IMR-90 (cell line): ENCODE results near the gene MARCHF6. TPM values are rescaled to one million over a fixed set of nuclear protein-coding genes. Genes with fewer than 3 reads are reported as not detected.

Experiments used
- ATAC-seq: fragments of 200-7000 bp; cut with Tn5 transposase; 2 replicates; pipeline ENCODE4 v1.9.1; 2020; ENCODE audit warnings: low read depth, mild to moderate bottlenecking, moderate library complexity
- BruUV-seq: library from RNA; stranded (reverse); fragments of 400-500 nt; replicated peaks from 2 replicates; lab custom pipeline; 2021; lab: Mats Ljungman, UMichigan
- CTCF ChIA-PET: fragments of 300-600 bp; formaldehyde crosslinking; extraction: SDS; loops from one replicate; lab custom pipeline; 2021; ENCODE audit warnings: antibody characterized with exemption; lab: Yijun Ruan, JAX
- POLR2A ChIA-PET: fragments of 300-600 bp; sonication (Branson Sonifier 250); formaldehyde crosslinking; loops from one replicate; lab custom pipeline; 2022; ENCODE audit warnings: antibody characterized with exemption; ENCODE audit not compliant: unreplicated experiment; lab: Charles Lee
- DNase-seq: peaks from one replicate; pipeline ENCODE4 v3.0.0; 2013
- H2AFZ ChIP-seq: replicated peaks from 2 replicates; pipeline ENCODE3; 2013; ENCODE audit warnings: low read length, mild to moderate bottlenecking; ENCODE audit not compliant: poor library complexity
- H2AK5ac ChIP-seq: 2 replicates; pipeline ENCODE4 v1.6.1; 2013; ENCODE audit warnings: low read depth, low read length, inconsistent platforms
- H2AK9ac ChIP-seq: replicated peaks from 2 replicates; pipeline ENCODE3; 2013; ENCODE audit warnings: mild to moderate bottlenecking, low read depth, low read length, moderate library complexity; ENCODE audit not compliant: poor library complexity
- H2BK120ac ChIP-seq: 2 replicates; pipeline ENCODE4 v1.6.1; 2013; ENCODE audit warnings: low read depth, low read length, inconsistent platforms
- H2BK15ac ChIP-seq: 3 replicates; pipeline ENCODE4 v1.6.1; 2013; ENCODE audit warnings: low read depth, low read length, inconsistent platforms
- H2BK20ac ChIP-seq: 2 replicates; pipeline ENCODE4 v1.6.1; 2013; ENCODE audit warnings: low read depth, mild to moderate bottlenecking, inconsistent platforms, low read length, moderate library complexity
- H2BK5ac ChIP-seq: 2 replicates; pipeline ENCODE4 v1.6.1; 2013; ENCODE audit warnings: mild to moderate bottlenecking, low read depth, low read length, inconsistent platforms; ENCODE audit not compliant: poor library complexity, severe bottlenecking
- H3K14ac ChIP-seq: replicated peaks from 2 replicates; pipeline ENCODE4 v1.6.1; 2013; ENCODE audit warnings: low read depth, low read length, inconsistent platforms
- H3K18ac ChIP-seq: 2 replicates; pipeline ENCODE4 v1.6.1; 2013; ENCODE audit warnings: low read depth, low read length, control low read depth
- H3K23ac ChIP-seq: 2 replicates; pipeline ENCODE4 v1.6.1; 2013; ENCODE audit warnings: low read depth, low read length, inconsistent platforms
- H3K27ac ChIP-seq: 2 replicates; pipeline ENCODE4 v1.5.1; 2013; ENCODE audit warnings: mild to moderate bottlenecking, control low read depth, low read length; ENCODE audit not compliant: insufficient read depth
- H3K27me3 ChIP-seq: 2 replicates; pipeline ENCODE4 v1.6.1; 2013; ENCODE audit warnings: low read length; ENCODE audit not compliant: control insufficient read depth, insufficient read depth
- H3K36me3 ChIP-seq: 2 replicates; pipeline ENCODE4 v1.6.1; 2013; ENCODE audit warnings: low read length, mixed read lengths; ENCODE audit not compliant: control insufficient read depth, insufficient read depth
- H3K4ac ChIP-seq: 2 replicates; pipeline ENCODE4 v1.6.1; 2013; ENCODE audit warnings: low read depth, low read length, inconsistent platforms
- H3K4me1 ChIP-seq: 2 replicates; pipeline ENCODE4 v1.6.1; 2013; ENCODE audit warnings: low read length, mixed read lengths; ENCODE audit not compliant: control insufficient read depth, insufficient read depth
- H3K4me2 ChIP-seq: 2 replicates; pipeline ENCODE4 v1.6.1; 2013; ENCODE audit warnings: low read depth, mild to moderate bottlenecking, control low read depth, low read length, moderate library complexity
- H3K4me3 ChIP-seq: 2 replicates; pipeline ENCODE4 v1.5.1; 2013; ENCODE audit warnings: low read depth, mild to moderate bottlenecking, control low read depth, low read length, moderate library complexity; ENCODE audit not compliant: insufficient read depth
- H3K56ac ChIP-seq: 2 replicates; pipeline ENCODE4 v1.6.1; 2013; ENCODE audit warnings: low read length, inconsistent platforms; ENCODE audit not compliant: insufficient read depth; ENCODE audit errors: extremely low read depth
- H3K79me1 ChIP-seq, 2 experiments: 2 replicates each; pipeline ENCODE4 v1.6.1; 2013; ENCODE audit warnings: low read length in 2 of 2, inconsistent platforms in 1 of 2, low read depth in 1 of 2
- H3K9ac ChIP-seq: 2 replicates; pipeline ENCODE4 v1.6.1; 2013; ENCODE audit warnings: low read depth, low read length, control low read depth
- H3K9me1 ChIP-seq: 2 replicates; pipeline ENCODE4 v1.6.1; 2013; ENCODE audit warnings: low read length, inconsistent platforms; ENCODE audit not compliant: insufficient read depth
- H3K9me3 ChIP-seq: 2 replicates; pipeline ENCODE4 v1.6.1; 2013; ENCODE audit warnings: low read length; ENCODE audit not compliant: control insufficient read depth, insufficient read depth
- H4K20me1 ChIP-seq: 2 replicates; pipeline ENCODE4 v1.6.1; 2013; ENCODE audit warnings: low read length, inconsistent platforms; ENCODE audit not compliant: insufficient read depth
- H4K5ac ChIP-seq: 2 replicates; pipeline ENCODE4 v1.6.1; 2013; ENCODE audit warnings: mild to moderate bottlenecking, low read depth, low read length, control low read depth
- H4K8ac ChIP-seq, 2 experiments: 2 replicates each; pipeline ENCODE4 v1.6.1; 2013; ENCODE audit warnings: low read depth in 2 of 2, low read length in 2 of 2, control low read depth in 1 of 2, inconsistent platforms in 1 of 2
- H4K91ac ChIP-seq: 2 replicates; pipeline ENCODE4 v1.6.1; 2013; ENCODE audit warnings: low read depth, low read length, inconsistent platforms; ENCODE audit not compliant: insufficient read depth
- CEBPB ChIP-seq: IDR thresholded peaks from 2 replicates; pipeline ENCODE4 v1.6.1; 2012; ENCODE audit warnings: low read depth, low read length, improper control_type of control experiment
- FOS ChIP-seq: fragments of 150-350 bp; IDR thresholded peaks from 2 replicates; pipeline ENCODE4 v1.6.1; 2016; ENCODE audit warnings: low read depth, low read length
- MAZ ChIP-seq: IDR thresholded peaks from 2 replicates; pipeline ENCODE4 v1.6.1; 2012; ENCODE audit warnings: low read depth, mild to moderate bottlenecking, low read length, improper control_type of control experiment, moderate library complexity, borderline replicate concordance
- MXI1 ChIP-seq: IDR thresholded peaks from 2 replicates; pipeline ENCODE4 v1.6.1; 2012; ENCODE audit warnings: low read depth, mild to moderate bottlenecking, low read length, moderate library complexity, borderline replicate concordance
- USF2 ChIP-seq: fragments of 150-350 bp; IDR thresholded peaks from 2 replicates; pipeline ENCODE4 v1.6.1; 2017; ENCODE audit warnings: mild to moderate bottlenecking, antibody characterized with exemption, low read length, low read depth
- WGBS, 2 experiments: methylation state at CpG; one replicate each; pipeline versions ENCODE4 v1.1.5 to v1.1.7; 2013; ENCODE audit warnings: missing lambda C conversion rate in 2 of 2; ENCODE audit not compliant: insufficient read length in 1 of 2; ENCODE audit errors: extremely low coverage in 2 of 2; 5-methylcytosine and 5-hydroxymethylcytosine counted together
- dilution Hi-C: fragments of 300-500 bp; cut with HindIII; formaldehyde crosslinking; loops from one replicate; pipeline ENCODE4 v1.14.3; 2018; ENCODE audit warnings: low sequenced_read_pairs; ENCODE audit not compliant: unreplicated experiment
- in situ Hi-C: fragments of 300-500 bp; cut with MboI; formaldehyde crosslinking; loops from 3 replicates; pipeline ENCODE4 v1.14.3; 2019; ENCODE audit warnings: low sequenced_read_pairs, inconsistent platforms, mixed read lengths
- intact Hi-C: fragments of 100-400 bp; cut with micrococcal nuclease; formaldehyde crosslinking; loops from 2 replicates; pipeline ENCODE4 v1.10.0; 2022
- polyA plus RNA-seq, 3 experiments: library from polyadenylated mRNA; depleted of rRNA; stranded (reverse); fragments of >200 nt; gene quantifications; 2 replicates each; pipeline ENCODE4 v1.2.3, GENCODE V29; 2012; ENCODE audit warnings: low replicate concordance in 1 of 3
- total RNA-seq: library from RNA; depleted of rRNA; stranded (reverse); fragments of >200 nt; gene quantifications from 2 replicates; pipeline ENCODE4 v1.2.3, GENCODE V29; 2012

MARCHF6 gene
- total and polyA plus RNA-seq, 2 of the 4 experiments (the other 2 are of a cell fraction) = 55.2 to 62.6 TPM

- H3K27me3 ChIP-seq = no peaks in the 10 kb centered on the region
- H2BK5ac ChIP-seq = peak overlapping the region; percentile 76
- no peak overlapping the region for H4K5ac ChIP-seq
- no CpG with 5 or more reads among the region's 4 CpGs for WGBS, 2 experiments
- no peak overlapping the region for H2BK15ac ChIP-seq
- in situ Hi-C loops (no loop called here), dilution Hi-C loops (no loop called here), intact Hi-C loops (no loop called here)
- H3K18ac ChIP-seq = no peak overlapping the region
- POLR2A ChIA-PET = interaction anchor here (0.7 kb wide), 1 partner anchor 9 kb away, joined by 5 read pairs; no protein-coding TSS in a partner anchor
- 0 out of 2 replicates have a peak, but pooled peaks have one; percentile 21 for TF ChIP-seq MXI1
- TF ChIP-seq USF2 = no peak
- peak; percentile 87 for TF ChIP-seq CEBPB
- peak; percentile 66; the same call in 1 of the 2 replicates for TF ChIP-seq FOS
- no peak for TF ChIP-seq MAZ
- H3K9me1 ChIP-seq = peaks cover 6% of the 10 kb centered on the region; the same call in 1 of the 2 replicates
- H3K4me2 ChIP-seq = peak overlapping the region; percentile 41; the same call in 1 of the 2 replicates
- CTCF ChIA-PET = interaction anchor here (0.9 to 1.0 kb wide), 2 partner anchors 10 to 104 kb away, joined by 4 read pairs; no protein-coding TSS in a partner anchor
- H3K36me3 ChIP-seq = peaks cover 20% of the 10 kb centered on the region
- no peak overlapping the region for H3K27ac ChIP-seq
- no peak overlapping the region for H2AFZ ChIP-seq
- peak; percentile 91 for DNase-seq
- no peak overlapping the region for H3K4ac ChIP-seq
- H3K56ac ChIP-seq = no peak overlapping the region
- H2BK20ac ChIP-seq = no peak overlapping the region
- peaks cover 11% of the 10 kb centered on the region for H4K20me1 ChIP-seq
- H3K23ac ChIP-seq = no peak overlapping the region
- H4K8ac ChIP-seq = no peak overlapping the region
- H3K79me1 ChIP-seq = peaks cover 16 to 45% of the 10 kb centered on the region in 2 experiments
- no peak overlapping the region for H3K4me3 ChIP-seq
- H2AK9ac ChIP-seq = no peak overlapping the region
- H4K91ac ChIP-seq = no peak overlapping the region
- peaks cover 8% of the 10 kb centered on the region for H3K4me1 ChIP-seq
- peak; percentile 88 for ATAC-seq
- H3K9me3 ChIP-seq = no peaks in the 10 kb centered on the region
- no peak overlapping the region for H2BK120ac ChIP-seq
- H3K14ac ChIP-seq = no peak overlapping the region
- no peak overlapping the region for H2AK5ac ChIP-seq
- no TSS peak for BruUV-seq
- H3K9ac ChIP-seq = no peak overlapping the region
Observed at GRCh38 chr5:10387690-10388089, 34.2 kb downstream of the MARCHF6 start.
